ENCODE data around the gene VWC2. TPM values are rescaled to one million over a fixed set of nuclear protein-coding genes. Genes with fewer than 3 reads are reported as not detected.

Gene VWC2
- total and polyA plus RNA-seq, 2 of the 8 experiments (the other 6 are each of a cell fraction or from before 2014, with no cell fraction given), result 0.24 to 0.30 TPM

- Histone ChIP-seq H3K56ac (replicated peaks; ENCODE audit: insufficient read length, low read depth, low read length) (no peak overlapping the region), H4K8ac (ENCODE audit: extremely low read depth, insufficient read depth, low read length) (no peak overlapping the region), H3K4ac (replicated peaks; ENCODE audit: insufficient read length, low read depth, low read length) (no peak overlapping the region), H3K9me3 (ENCODE audit: insufficient read depth in 2 of 2, low read depth in 1 of 2, low read length in 1 of 2) (no peaks in the 10 kb centered on the region), H3K23ac (ENCODE audit: insufficient read length) (no peak overlapping the region), H3K36me3 (ENCODE audit: control insufficient read depth in 2 of 4, insufficient read depth in 4 of 4, low read length in 3 of 4) (no peaks in the 10 kb centered on the region), H2BK5ac (ENCODE audit: low read depth, low read length) (no peak overlapping the region), H2AFZ (ENCODE audit: low read length) (no peak overlapping the region), H3K27me3 (replicated peaks in 1 of 4; ENCODE audit: control insufficient read depth in 3 of 4, extremely low read depth in 1 of 4, insufficient read depth in 3 of 4, low read length in 3 of 4) (peaks cover 28 to 61% (median 54%) of the 10 kb centered on the region in 4 experiments), H3K4me3 (ENCODE audit: extremely low read depth in 1 of 4, insufficient read depth in 2 of 4, low read depth in 3 of 4, low read length in 4 of 4) (no peak overlapping the region), H4K91ac (replicated peaks; ENCODE audit: insufficient read length, low read length) (no peak overlapping the region), H2AK5ac (ENCODE audit: low read depth, low read length) (no peak overlapping the region), H3K27ac (ENCODE audit: low read depth, low read length) (no peak overlapping the region), H3K14ac (ENCODE audit: insufficient read length) (no peak overlapping the region), H4K5ac (ENCODE audit: insufficient read length, low read depth, low read length) (no peak overlapping the region), H3K79me2 (ENCODE audit: control insufficient read depth in 1 of 2, insufficient read depth in 2 of 2, low read length in 2 of 2) (no peaks in the 10 kb centered on the region), H3K23me2 (ENCODE audit: low read depth, low read length) (peaks cover 26% of the 10 kb centered on the region; the same call in 1 of the 2 replicates), H3K18ac (ENCODE audit: extremely low read depth, low read length) (no peak overlapping the region), H3K79me1 (ENCODE audit: low read depth, low read length) (no peaks in the 10 kb centered on the region), H3K9ac (replicated peaks in 1 of 4; ENCODE audit: extremely low read depth in 1 of 4, low read depth in 3 of 4, low read length in 3 of 4) (no peak overlapping the region), H4K20me1 (replicated peaks in 1 of 2; ENCODE audit: control insufficient read depth in 1 of 2, insufficient read depth in 2 of 2, low read length in 2 of 2) (no peaks in the 10 kb centered on the region), H2BK15ac (ENCODE audit: low read length) (no peak overlapping the region), H2BK12ac (ENCODE audit: low read depth, low read length) (no peak overlapping the region), H2BK120ac (replicated peaks; ENCODE audit: low read depth, low read length) (no peak overlapping the region), H3K4me1 (replicated peaks in 1 of 4; ENCODE audit: control insufficient read depth in 3 of 4, insufficient read depth in 4 of 4, low read length in 3 of 4) (peaks cover 0 to 5% (median 2%) of the 10 kb centered on the region in 4 experiments; a peak in 2 of 7 replicates), H2BK20ac (ENCODE audit: low read length) (no peak overlapping the region), H3K4me2 (ENCODE audit: insufficient read depth in 1 of 2, low read depth in 2 of 2, low read length in 2 of 2) (no peak overlapping the region; a peak in 1 of 4 replicates)
- WGBS, 2 experiments (ENCODE audit: extremely low coverage in 1 of 2, insufficient coverage in 1 of 2, insufficient read length in 1 of 2, insufficient replicate concordance in 2 of 2, low coverage in 1 of 2, low lambda C conversion rate in 2 of 2, missing lambda C conversion rate in 1 of 2), result 91% methylated on average over 10 of the region's 11 CpGs; no CpG with 5 or more reads in 1 of the 2 experiments
- FAIRE-seq (no peak), DNase-seq (ENCODE audit: low read depth in 1 of 2, low spot score in 2 of 2) (no peak)
- ChIA-PET CTCF (ENCODE audit: partially characterized antibody) (no interaction called here), POLR2A (ENCODE audit: partially characterized antibody) (no interaction called here)
- no peak for TF ChIP-seq CEBPB (IDR thresholded peaks at IDR 0.05; ENCODE audit: low read depth, low read length)
- no peak for TF ChIP-seq SIX5 (IDR thresholded peaks at IDR 0.05; ENCODE audit: low read depth, low read length)
- TF ChIP-seq RFX5 (IDR thresholded peaks at IDR 0.05; ENCODE audit: borderline replicate concordance, low read depth, low read length), result no peak
- TF ChIP-seq CHD2 (IDR thresholded peaks at IDR 0.05; ENCODE audit: low read length), result no peak
- TF ChIP-seq SUZ12 (IDR thresholded peaks at IDR 0.05; ENCODE audit: low read length), result no peak
- TF ChIP-seq GABPA (IDR thresholded peaks at IDR 0.05; ENCODE audit: borderline replicate concordance, insufficient read depth, low read length), result no peak
- no peak for TF ChIP-seq RBBP5 (IDR thresholded peaks at IDR 0.05; ENCODE audit: borderline replicate concordance, low read depth, low read length)
- TF ChIP-seq FOSL1 (IDR thresholded peaks at IDR 0.05; ENCODE audit: insufficient read depth, low read depth, low read length), result no peak
- no peak for TF ChIP-seq RAD21 (IDR thresholded peaks at IDR 0.05 in 1 of 2, conservative IDR thresholded peaks at IDR 0.05 in 1 of 2; ENCODE audit: low read depth in 2 of 2, low read length in 2 of 2)
- TF ChIP-seq YY1 (IDR thresholded peaks at IDR 0.05; ENCODE audit: low read depth, low read length), result no peak
- TF ChIP-seq KDM4A (IDR thresholded peaks at IDR 0.05; ENCODE audit: low read depth, low read length, severe bottlenecking), result no peak
- no peak for TF ChIP-seq SIN3A (conservative IDR thresholded peaks at IDR 0.05 in 1 of 2, IDR thresholded peaks at IDR 0.05 in 1 of 2; ENCODE audit: low read depth in 1 of 2, low read length in 2 of 2)
- no peak for TF ChIP-seq BCL11A (IDR thresholded peaks at IDR 0.05; ENCODE audit: low read depth in 2 of 2, low read length in 2 of 2)
Observed at GRCh38 chr7:49771427-49772176, 1.8 kb upstream of the VWC2 start.

All from H1 (cell line).